ENCODE results near the gene PLA2G4F. TPM values are rescaled to one million over a fixed set of nuclear protein-coding genes. Genes with fewer than 3 reads are reported as not detected.

The PLA2G4F gene
- total RNA-seq, 4 donors from 2014 or later: not detected

DNA sequence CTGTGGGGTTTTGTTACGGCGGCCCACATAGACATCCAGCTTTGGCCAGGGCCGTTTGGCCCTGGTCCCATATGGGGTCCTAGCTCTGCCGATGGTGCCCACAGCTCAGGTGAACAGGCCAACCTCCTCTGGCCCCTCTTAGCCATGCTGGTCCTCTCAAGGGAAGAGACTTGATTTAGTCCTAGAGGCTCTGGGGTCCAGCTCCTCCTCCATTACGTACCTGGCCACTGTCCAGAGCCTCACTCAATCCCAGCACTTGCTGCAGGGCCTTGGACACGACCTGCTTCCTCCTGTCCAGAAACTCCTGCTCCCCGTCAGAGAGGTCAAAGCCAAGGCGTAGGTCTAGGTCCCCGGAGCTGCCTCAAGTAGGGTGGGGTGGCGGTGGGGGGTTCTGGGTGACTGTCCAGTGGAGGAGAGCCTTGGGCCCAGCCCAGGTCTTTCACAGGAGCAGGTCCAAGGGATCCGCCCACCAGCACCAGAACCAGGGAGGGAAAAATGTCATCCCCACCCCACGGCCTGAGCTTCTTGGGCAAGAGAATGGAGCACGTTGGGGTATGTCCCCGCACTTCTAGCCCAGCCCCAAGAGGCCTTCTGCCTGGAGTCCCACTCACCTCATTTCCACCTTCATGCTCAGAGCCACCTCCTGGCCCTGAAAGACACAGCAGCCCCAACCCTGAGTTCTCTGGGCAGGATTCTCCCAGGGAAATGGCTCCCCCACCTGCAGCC is 6.8 kb downstream of the PLA2G4F start:
- ATAC-seq (ENCODE audit: low FRiP score) (no peak), DNase-seq (ENCODE audit: low spot score) (no peak)
- TF ChIP-seq, protein P1, sequence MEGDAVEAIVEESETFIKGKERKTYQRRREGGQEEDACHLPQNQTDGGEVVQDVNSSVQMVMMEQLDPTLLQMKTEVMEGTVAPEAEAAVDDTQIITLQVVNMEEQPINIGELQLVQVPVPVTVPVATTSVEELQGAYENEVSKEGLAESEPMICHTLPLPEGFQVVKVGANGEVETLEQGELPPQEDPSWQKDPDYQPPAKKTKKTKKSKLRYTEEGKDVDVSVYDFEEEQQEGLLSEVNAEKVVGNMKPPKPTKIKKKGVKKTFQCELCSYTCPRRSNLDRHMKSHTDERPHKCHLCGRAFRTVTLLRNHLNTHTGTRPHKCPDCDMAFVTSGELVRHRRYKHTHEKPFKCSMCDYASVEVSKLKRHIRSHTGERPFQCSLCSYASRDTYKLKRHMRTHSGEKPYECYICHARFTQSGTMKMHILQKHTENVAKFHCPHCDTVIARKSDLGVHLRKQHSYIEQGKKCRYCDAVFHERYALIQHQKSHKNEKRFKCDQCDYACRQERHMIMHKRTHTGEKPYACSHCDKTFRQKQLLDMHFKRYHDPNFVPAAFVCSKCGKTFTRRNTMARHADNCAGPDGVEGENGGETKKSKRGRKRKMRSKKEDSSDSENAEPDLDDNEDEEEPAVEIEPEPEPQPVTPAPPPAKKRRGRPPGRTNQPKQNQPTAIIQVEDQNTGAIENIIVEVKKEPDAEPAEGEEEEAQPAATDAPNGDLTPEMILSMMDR (IDR thresholded peaks at IDR 0.05): no peak

DNA sequence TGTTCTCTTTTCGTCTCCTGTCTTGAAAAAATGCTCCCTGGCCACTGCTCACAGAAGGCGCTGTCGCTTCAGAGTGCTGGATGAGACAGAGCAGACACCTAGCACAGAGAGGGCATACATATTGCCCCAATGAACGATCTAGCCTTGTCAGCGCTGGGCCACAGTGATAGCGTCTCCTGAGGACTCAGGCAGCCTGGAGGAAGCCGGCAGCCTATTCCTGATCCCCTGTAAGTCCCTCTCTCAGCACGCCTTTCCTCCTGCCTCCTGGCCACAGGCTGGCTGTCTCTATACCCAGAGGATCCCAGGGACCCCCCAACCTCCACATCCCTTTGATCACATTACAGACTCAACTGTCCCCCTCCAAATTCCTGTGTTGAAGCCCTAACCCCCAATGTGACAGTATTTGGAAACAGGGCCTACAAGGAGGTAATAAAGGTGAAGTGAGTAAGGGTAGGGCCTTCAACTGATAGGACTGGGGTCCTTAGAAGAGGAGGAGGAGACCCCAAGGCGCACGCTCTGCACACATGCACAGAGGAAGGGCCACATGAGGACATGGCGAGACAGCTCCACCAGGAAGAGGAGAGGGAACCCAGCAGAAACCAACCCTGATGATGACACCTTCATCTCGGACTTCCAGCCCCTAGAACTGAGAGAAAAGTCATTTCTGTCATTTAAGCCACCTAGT is 7.5 kb downstream of the PLA2G4F start:
- no peak for ATAC-seq (ENCODE audit: low FRiP score)
- DNase-seq (ENCODE audit: low spot score): no peak

DNA sequence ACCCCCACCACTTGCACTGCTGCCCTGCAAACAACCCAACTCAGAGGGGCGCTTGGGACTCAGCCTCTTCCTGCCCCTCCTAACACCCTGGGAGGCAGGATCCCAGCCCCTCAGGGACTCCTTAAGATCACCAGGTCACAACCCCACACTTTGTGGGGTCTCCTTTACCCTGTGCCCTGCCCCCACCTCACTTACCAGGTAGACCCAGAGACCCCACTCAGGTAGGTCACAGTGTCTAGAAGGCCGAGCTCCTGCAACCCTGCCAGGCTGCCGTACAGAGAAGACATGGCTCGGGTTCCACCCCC is 9.1 kb downstream of the PLA2G4F start:
- ATAC-seq (ENCODE audit: low FRiP score) (no peak), DNase-seq (ENCODE audit: low spot score) (no peak)
- TF ChIP-seq, protein P1 (IDR thresholded peaks at IDR 0.05): no peak

More for the DNA sequence above, 7.5 kb downstream of the PLA2G4F start:
- TF ChIP-seq, protein P1 (IDR thresholded peaks at IDR 0.05): no peak

DNA sequence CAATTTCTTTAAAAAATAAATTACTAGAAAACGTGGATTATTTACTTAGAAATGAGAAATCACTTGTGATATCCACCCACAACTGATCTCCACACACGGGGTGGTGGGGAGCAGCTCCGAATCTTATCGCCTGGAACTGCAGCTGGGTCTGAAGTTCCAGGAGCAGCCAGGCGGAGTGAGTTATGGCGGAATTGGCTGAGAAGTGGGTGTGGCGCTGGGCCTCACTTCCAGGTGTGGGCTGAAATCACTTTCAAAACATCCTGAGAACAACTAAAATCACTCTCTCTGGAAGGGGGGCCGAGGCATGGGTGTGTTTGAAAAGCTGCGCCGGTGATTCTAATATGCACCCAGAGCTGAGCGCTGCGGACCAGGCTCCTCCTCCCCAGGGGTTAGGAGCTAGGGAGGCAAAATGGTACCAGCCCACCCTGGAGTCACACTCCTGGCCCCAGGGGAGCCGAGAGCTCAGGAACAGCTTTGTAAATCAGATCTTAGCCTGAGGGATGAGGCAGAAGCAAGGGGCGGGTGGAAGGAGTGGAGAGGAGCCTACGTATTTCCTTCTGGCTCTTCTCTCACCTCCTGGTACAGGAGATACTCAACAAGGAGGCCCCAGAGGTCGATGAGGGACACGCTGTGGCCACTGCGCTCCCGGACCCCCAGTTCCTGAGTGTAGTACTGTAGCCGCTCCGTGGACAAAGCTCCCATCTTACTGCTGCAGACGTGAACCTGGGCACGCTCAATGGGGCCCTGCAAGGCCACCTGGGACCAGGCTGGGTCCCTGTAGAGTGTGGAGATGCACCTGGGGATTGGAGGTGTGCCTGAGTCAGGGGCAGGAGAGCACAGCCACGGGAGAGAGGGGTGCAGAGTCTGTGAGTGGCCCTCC is 9.6 kb downstream of the PLA2G4F start:
- no peak for DNase-seq (ENCODE audit: low spot score)
- ATAC-seq (ENCODE audit: low FRiP score): no peak
- TF ChIP-seq, protein P1 (IDR thresholded peaks at IDR 0.05): no peak

DNA sequence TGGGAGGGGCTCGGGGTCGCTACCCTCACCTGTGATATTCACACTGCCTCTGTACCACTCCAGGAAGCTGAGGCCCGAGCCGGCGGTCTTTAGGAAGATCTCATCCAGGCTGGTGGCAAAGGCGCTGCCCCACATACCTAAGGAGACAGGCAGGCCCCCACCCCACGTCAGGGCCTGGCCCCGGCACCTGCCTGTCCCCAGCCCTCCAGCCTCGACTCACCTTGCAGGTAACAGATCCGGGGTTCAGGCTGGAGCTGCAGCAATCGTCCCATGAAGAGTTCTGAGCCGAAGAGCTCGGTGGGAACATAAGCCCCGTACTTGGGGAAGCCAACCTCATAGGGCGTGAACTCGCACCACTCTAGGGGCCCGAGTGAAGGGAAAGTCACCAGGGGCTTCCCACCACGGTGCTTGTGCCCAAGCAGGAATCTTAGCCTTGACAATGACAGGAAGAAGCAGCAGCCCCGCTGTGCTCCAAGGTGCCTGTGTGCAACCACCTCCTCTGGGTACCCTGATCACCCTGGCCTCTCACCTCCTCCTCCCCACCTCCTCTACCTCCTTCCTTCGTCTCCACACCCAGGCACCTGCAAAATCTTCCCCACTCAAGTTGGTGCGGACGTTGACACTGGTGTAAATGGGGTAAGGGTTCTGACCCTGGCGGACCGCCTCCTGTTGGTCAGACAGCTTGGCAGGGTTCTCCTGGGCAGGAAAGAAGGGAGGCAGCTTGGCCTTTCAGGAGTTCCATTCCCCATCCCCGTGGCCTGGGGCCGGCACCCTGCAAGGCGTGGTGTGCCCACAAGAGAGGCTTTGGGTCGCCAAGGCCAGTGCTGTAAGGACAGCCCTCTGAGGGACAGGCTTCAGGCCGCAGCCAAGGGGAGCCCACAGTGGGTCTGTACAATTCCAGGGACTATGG is 10.6 kb downstream of the PLA2G4F start:
- TF ChIP-seq, protein P1 (IDR thresholded peaks at IDR 0.05): no peak
- DNase-seq (ENCODE audit: low spot score) (no peak), ATAC-seq (ENCODE audit: low FRiP score) (no peak)

DNA sequence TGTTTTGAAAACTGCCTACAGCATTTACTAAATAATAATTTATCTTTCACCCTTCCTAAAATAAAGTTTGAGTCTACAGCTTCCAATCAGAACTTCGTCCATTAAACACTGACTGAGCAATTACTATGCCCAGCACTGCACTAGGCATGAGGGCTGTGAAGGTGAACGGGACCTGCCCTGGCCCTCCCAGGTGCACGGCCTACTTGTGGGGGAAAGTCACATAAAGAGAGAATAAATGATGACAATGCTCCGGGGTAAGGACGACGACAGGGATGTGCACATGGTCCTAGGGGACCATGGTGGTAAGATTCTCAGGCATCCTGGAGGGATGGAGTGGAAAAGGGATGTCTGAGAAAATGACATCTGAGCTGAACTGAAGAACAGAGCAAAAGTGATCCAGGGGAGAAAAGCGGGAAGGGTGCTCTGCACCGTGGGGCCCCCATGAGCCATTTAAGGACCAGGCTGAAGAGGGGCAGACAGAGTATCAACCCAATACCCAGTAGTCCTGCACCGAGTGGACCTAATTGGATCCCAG is 11.5 kb downstream of the PLA2G4F start:
- DNase-seq (ENCODE audit: low spot score) (no peak), ATAC-seq (ENCODE audit: low FRiP score) (no peak)
- TF ChIP-seq, protein P1 (IDR thresholded peaks at IDR 0.05): no peak

Data from omental fat pad (tissue), 4 donors.